ENCODE results near the gene PIWIL4. TPM values are rescaled to one million over a fixed set of nuclear protein-coding genes. Genes with fewer than 3 reads are reported as not detected.
"Not testable (repeated sequence)": the region's sequence is repeated elsewhere in the genome, so short reads cannot be mapped to it uniquely, and the experiment has no call there.

Gene PIWIL4
- total RNA-seq, 1 experiment from 2014 or later: 0.15 TPM

- ATAC-seq: no peak
- H3K4me3 ChIP-seq (ENCODE audit: low read length): no peak overlapping the region
- no TSS peak for BruUV-seq (replicated peaks)
Measured at GRCh38 chr11:94549146-94549545, 18.0 kb upstream of the PIWIL4 start.

GRCh38 chr11:94550513-94550912 is 16.7 kb upstream of the PIWIL4 start:
- CTCF ChIA-PET: no interaction called here
- no peaks in the 10 kb centered on the region for H3K36me3 ChIP-seq (ENCODE audit: low read depth, low read length)
- H3K79me2 ChIP-seq (ENCODE audit: low read length): peaks cover 7% of the 10 kb centered on the region
- H3K27me3 ChIP-seq (ENCODE audit: low read length): no peaks in the 10 kb centered on the region
- peaks cover 27% of the 10 kb centered on the region for H3K4me1 ChIP-seq (ENCODE audit: insufficient read depth, low read length)
- H3K9me3 ChIP-seq (ENCODE audit: low read length): no peaks in the 10 kb centered on the region
- H3K9ac ChIP-seq (ENCODE audit: low read length): no peak overlapping the region
- DNase-seq: no peak
- intact Hi-C loops (cut with micrococcal nuclease): no loop called here
- no peaks in the 10 kb centered on the region for H3K9me2 ChIP-seq (replicated peaks; ENCODE audit: low read length)
- no peak for TF ChIP-seq CTCF (conservative IDR thresholded peaks at IDR 0.05; ENCODE audit: low read depth, low read length)
- TF ChIP-seq EZH2phosphoT487 (IDR thresholded peaks at IDR 0.05; ENCODE audit: borderline replicate concordance, low read length): no peak
- TF ChIP-seq EZH2 (IDR thresholded peaks at IDR 0.05; ENCODE audit: low read length, unreplicated experiment): no peak
- no peak overlapping the region for H2AFZ ChIP-seq (ENCODE audit: low read length)
- no peak overlapping the region for H3K4me2 ChIP-seq (ENCODE audit: low read length)
- no peak overlapping the region for H3K4me3 ChIP-seq (ENCODE audit: low read length)
- no TSS peak for BruUV-seq (replicated peaks)
- no peaks in the 10 kb centered on the region for H3F3A ChIP-seq (ENCODE audit: low read length, unreplicated experiment)
- POLR2A ChIA-PET (ENCODE audit: unreplicated experiment): no interaction called here
- no peak for ATAC-seq
- H3K27ac ChIP-seq (ENCODE audit: low read length): no peak overlapping the region
- H4K20me1 ChIP-seq (ENCODE audit: low read length): no peaks in the 10 kb centered on the region

More at GRCh38 chr11:94549146-94549545, 18.0 kb upstream of the PIWIL4 start:
- intact Hi-C loops (cut with micrococcal nuclease): no loop called here
- no peak for TF ChIP-seq CTCF (conservative IDR thresholded peaks at IDR 0.05; ENCODE audit: low read depth, low read length)
- Histone ChIP-seq H3K27ac (ENCODE audit: low read length) (no peak overlapping the region), H3K4me1 (ENCODE audit: insufficient read depth, low read length) (peaks cover 33% of the 10 kb centered on the region), H2AFZ (ENCODE audit: low read length) (no peak overlapping the region), H3K9me2 (replicated peaks; ENCODE audit: low read length) (no peaks in the 10 kb centered on the region), H3K36me3 (ENCODE audit: low read depth, low read length) (no peaks in the 10 kb centered on the region), H3K27me3 (ENCODE audit: low read length) (no peaks in the 10 kb centered on the region), H3K9me3 (ENCODE audit: low read length) (no peaks in the 10 kb centered on the region), H3K4me2 (ENCODE audit: low read length) (no peak overlapping the region), H3F3A (ENCODE audit: low read length, unreplicated experiment) (no peaks in the 10 kb centered on the region), H3K79me2 (ENCODE audit: low read length) (peaks cover 16% of the 10 kb centered on the region), H3K9ac (ENCODE audit: low read length) (no peak overlapping the region), H4K20me1 (ENCODE audit: low read length) (no peaks in the 10 kb centered on the region)
- ChIA-PET POLR2A (ENCODE audit: unreplicated experiment) (no interaction called here), CTCF (no interaction called here)
- no peak for DNase-seq

- H3K4me2 ChIP-seq (ENCODE audit: low read length): no peak overlapping the region
- ATAC-seq (peak; percentile 92), DNase-seq (peak; percentile 87)
- no peak overlapping the region for H2AFZ ChIP-seq (ENCODE audit: low read length)
- no peaks in the 10 kb centered on the region for H3K27me3 ChIP-seq (ENCODE audit: low read length)
- H3K4me1 ChIP-seq (ENCODE audit: insufficient read depth, low read length): peaks cover 5% of the 10 kb centered on the region
- TF ChIP-seq CTCF (conservative IDR thresholded peaks at IDR 0.05; ENCODE audit: low read depth, low read length): no peak
- no peak for TF ChIP-seq EZH2phosphoT487 (IDR thresholded peaks at IDR 0.05; ENCODE audit: borderline replicate concordance, low read length)
- TF ChIP-seq EZH2 (IDR thresholded peaks at IDR 0.05; ENCODE audit: low read length, unreplicated experiment): no peak
- no peaks in the 10 kb centered on the region for H3K79me2 ChIP-seq (ENCODE audit: low read length)
- intact Hi-C loops (cut with micrococcal nuclease): no loop called here
- H3K36me3 ChIP-seq (ENCODE audit: low read depth, low read length): no peaks in the 10 kb centered on the region
- no peaks in the 10 kb centered on the region for H4K20me1 ChIP-seq (ENCODE audit: low read length)
- H3F3A ChIP-seq (ENCODE audit: low read length, unreplicated experiment): no peaks in the 10 kb centered on the region
- H3K27ac ChIP-seq (ENCODE audit: low read length): no peak overlapping the region
- no peaks in the 10 kb centered on the region for H3K9me2 ChIP-seq (replicated peaks; ENCODE audit: low read length)
- BruUV-seq (replicated peaks): no TSS peak
- H3K4me3 ChIP-seq (ENCODE audit: low read length): no peak overlapping the region
- CTCF ChIA-PET: no interaction called here
- H3K9me3 ChIP-seq (ENCODE audit: low read length): no peaks in the 10 kb centered on the region
- H3K9ac ChIP-seq (ENCODE audit: low read length): no peak overlapping the region
- POLR2A ChIA-PET (ENCODE audit: unreplicated experiment): no interaction called here
Measured at GRCh38 chr11:94553938-94554337, 13.2 kb upstream of the PIWIL4 start.

GRCh38 chr11:94555752-94556329 is 11.3 kb upstream of the PIWIL4 start:
- not testable (repeated sequence) for BruUV-seq (replicated peaks); H3K27ac ChIP-seq (ENCODE audit: low read length)

More at GRCh38 chr11:94555752-94556329, 11.3 kb upstream of the PIWIL4 start:
- H2AFZ ChIP-seq (ENCODE audit: low read length); H3F3A ChIP-seq (ENCODE audit: low read length, unreplicated experiment); CTCF ChIA-PET; H3K9me3 ChIP-seq (ENCODE audit: low read length); H3K27me3 ChIP-seq (ENCODE audit: low read length); POLR2A ChIA-PET (ENCODE audit: unreplicated experiment); H3K4me3 ChIP-seq (ENCODE audit: low read length); H3K9ac ChIP-seq (ENCODE audit: low read length); DNase-seq; ATAC-seq; H3K79me2 ChIP-seq (ENCODE audit: low read length); H3K4me1 ChIP-seq (ENCODE audit: insufficient read depth, low read length); H3K4me2 ChIP-seq (ENCODE audit: low read length); H3K36me3 ChIP-seq (ENCODE audit: low read depth, low read length); H3K9me2 ChIP-seq (replicated peaks; ENCODE audit: low read length); intact Hi-C loops (cut with micrococcal nuclease); H4K20me1 ChIP-seq (ENCODE audit: low read length): not testable (repeated sequence)
